ENCODE data around the gene IFT43.

IFT43 gene

DNA sequence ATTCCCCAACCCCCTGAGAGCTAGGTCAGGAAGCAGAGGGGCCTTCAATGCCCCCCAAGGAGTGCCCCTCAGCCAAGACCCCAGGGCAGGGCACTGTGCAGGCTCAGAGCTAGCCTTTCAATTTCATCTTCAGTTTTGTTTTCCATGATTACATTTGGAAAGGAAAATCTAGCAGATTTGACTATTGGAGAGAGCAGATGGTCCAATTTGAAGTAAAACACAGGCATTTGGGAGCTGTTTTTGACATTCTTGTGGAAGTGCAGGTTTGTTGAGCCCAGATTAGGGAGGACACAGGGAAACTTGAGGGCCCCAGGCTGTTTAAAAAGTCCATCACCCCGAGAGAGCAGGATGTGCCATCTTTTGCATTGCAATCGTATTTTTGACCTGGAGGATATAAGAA lies 107.5 kb downstream of the IFT43 start:
- POLR2A ChIA-PET, result no interaction called here
- DNase-seq (ENCODE audit: extremely low spot score), result no peak
- TF ChIP-seq, protein P1, sequence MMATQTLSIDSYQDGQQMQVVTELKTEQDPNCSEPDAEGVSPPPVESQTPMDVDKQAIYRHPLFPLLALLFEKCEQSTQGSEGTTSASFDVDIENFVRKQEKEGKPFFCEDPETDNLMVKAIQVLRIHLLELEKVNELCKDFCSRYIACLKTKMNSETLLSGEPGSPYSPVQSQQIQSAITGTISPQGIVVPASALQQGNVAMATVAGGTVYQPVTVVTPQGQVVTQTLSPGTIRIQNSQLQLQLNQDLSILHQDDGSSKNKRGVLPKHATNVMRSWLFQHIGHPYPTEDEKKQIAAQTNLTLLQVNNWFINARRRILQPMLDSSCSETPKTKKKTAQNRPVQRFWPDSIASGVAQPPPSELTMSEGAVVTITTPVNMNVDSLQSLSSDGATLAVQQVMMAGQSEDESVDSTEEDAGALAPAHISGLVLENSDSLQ (IDR thresholded peaks at IDR 0.05), result no peak
- no peak for TF ChIP-seq ELF4 (IDR thresholded peaks at IDR 0.05)
- TF ChIP-seq FOXM1 (IDR thresholded peaks at IDR 0.05; ENCODE audit: borderline replicate concordance), result no peak
- TF ChIP-seq LEF1 (IDR thresholded peaks at IDR 0.05; ENCODE audit: borderline replicate concordance), result no peak
- no peak for TF ChIP-seq CTBP1 (IDR thresholded peaks at IDR 0.05; ENCODE audit: borderline replicate concordance)
- TF ChIP-seq SUZ12 (IDR thresholded peaks at IDR 0.05), result no peak
- TF ChIP-seq NFRKB (IDR thresholded peaks at IDR 0.05), result no peak
- TF ChIP-seq ARNT (IDR thresholded peaks at IDR 0.05), result no peak
- no peak for TF ChIP-seq HDGF (IDR thresholded peaks at IDR 0.05; ENCODE audit: borderline replicate concordance)
- no peak for TF ChIP-seq ZNF384 (IDR thresholded peaks at IDR 0.05)
- TF ChIP-seq SP1 (IDR thresholded peaks at IDR 0.05), result no peak
- TF ChIP-seq L3MBTL2 (conservative IDR thresholded peaks at IDR 0.05), result no peak
- CTCF ChIA-PET, result interaction anchor here (0.9 to 1.2 kb wide), 2 partner anchors 11 to 257 kb away, joined by 3 to 4 read pairs; no protein-coding TSS in a partner anchor

DNA sequence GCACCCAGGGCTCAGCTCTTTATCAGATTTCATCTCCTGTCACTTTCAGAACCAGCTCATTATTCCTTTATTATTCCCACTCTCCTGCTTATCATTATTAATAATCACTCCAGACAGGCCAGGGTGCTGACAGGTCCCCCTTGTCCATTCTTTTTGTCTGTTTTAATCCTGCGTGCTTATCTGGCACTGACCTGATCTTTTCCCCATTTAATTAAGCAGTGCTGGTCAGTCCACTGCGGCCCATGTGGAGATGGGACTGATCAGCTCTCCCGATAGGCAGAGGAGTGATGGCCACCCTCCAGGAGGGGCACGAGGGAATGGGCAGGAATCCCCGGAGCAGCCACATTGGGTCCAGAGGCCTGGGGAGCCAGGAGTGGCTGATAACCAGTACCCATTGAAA lies 110.7 kb downstream of the IFT43 start:
- no peak for DNase-seq (ENCODE audit: extremely low spot score)
- ChIA-PET CTCF (no interaction called here), POLR2A (no interaction called here)
- TF ChIP-seq L3MBTL2 (conservative IDR thresholded peaks at IDR 0.05) (no peak), FOXK2 (IDR thresholded peaks at IDR 0.05) (no peak), BHLHE40 (IDR thresholded peaks at IDR 0.05; ENCODE audit: borderline replicate concordance) (no peak), FOXA1 (IDR thresholded peaks at IDR 0.05) (no peak), ZNF384 (IDR thresholded peaks at IDR 0.05) (no peak), SP1 (IDR thresholded peaks at IDR 0.05) (no peak)
- TF ChIP-seq, protein P1 (IDR thresholded peaks at IDR 0.05), result no peak

DNA sequence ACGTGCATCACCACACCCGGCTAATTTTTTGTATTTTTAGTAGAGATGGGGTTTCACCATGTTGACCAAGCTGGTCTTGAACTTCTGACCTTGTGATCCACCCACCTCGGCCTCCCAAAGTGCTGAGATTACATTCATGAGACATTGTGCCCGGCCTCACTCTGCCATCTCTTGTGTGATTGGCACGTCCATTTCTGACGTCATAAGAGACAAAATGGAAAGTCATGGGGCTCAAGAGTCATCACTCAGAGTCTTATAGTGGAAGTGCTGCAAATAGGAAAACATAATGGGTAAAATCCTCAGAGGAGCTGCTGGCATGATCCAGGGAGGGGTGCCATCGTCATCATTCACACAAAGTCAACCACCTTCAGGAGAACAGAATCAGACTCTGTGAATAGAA lies 112.0 kb downstream of the IFT43 start:
- POLR2A ChIA-PET, result no interaction called here
- CTCF ChIA-PET, result interaction anchor here (0.6 kb wide), 1 partner anchor 287 kb away, joined by 3 read pairs; no protein-coding TSS in a partner anchor
- TF ChIP-seq, protein P1 (IDR thresholded peaks at IDR 0.05), result no peak
- TF ChIP-seq FOXK2 (IDR thresholded peaks at IDR 0.05) (no peak), FOXM1 (IDR thresholded peaks at IDR 0.05; ENCODE audit: borderline replicate concordance) (no peak), LEF1 (IDR thresholded peaks at IDR 0.05; ENCODE audit: borderline replicate concordance) (no peak), NFRKB (IDR thresholded peaks at IDR 0.05) (no peak), HDGF (IDR thresholded peaks at IDR 0.05; ENCODE audit: borderline replicate concordance) (no peak), L3MBTL2 (conservative IDR thresholded peaks at IDR 0.05) (no peak), FOXA1 (IDR thresholded peaks at IDR 0.05) (no peak), ZNF384 (IDR thresholded peaks at IDR 0.05) (no peak), SP1 (IDR thresholded peaks at IDR 0.05) (no peak), TARDBP (IDR thresholded peaks at IDR 0.05) (no peak), ELF4 (IDR thresholded peaks at IDR 0.05) (no peak), ARNT (IDR thresholded peaks at IDR 0.05) (no peak), BHLHE40 (IDR thresholded peaks at IDR 0.05; ENCODE audit: borderline replicate concordance) (no peak), CTBP1 (IDR thresholded peaks at IDR 0.05; ENCODE audit: borderline replicate concordance) (no peak), SUZ12 (IDR thresholded peaks at IDR 0.05) (no peak)
- DNase-seq (ENCODE audit: extremely low spot score), result no peak

DNA sequence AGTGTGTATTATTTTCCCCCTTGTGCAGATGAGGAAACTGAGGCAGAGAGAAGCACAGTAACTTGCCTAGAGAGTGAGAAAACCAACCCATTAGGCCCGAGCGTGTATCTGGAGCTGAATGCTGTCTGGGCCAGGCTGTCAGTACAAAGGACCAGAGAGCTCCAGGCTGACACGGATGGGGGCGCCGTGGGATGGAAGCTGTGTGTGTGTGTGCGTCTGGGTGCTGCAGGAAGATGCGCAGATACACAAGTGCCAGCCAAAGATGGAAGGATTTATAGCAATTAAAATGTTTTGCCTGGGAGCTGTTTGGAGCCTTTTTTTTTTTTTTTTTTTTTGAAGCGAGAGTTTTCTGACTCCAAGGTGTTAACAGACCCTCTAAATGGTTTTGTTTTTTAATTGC lies 112.5 kb downstream of the IFT43 start:
- ChIA-PET CTCF (no interaction called here), POLR2A (no interaction called here)
- no peak for DNase-seq (ENCODE audit: extremely low spot score)
- TF ChIP-seq SUZ12 (IDR thresholded peaks at IDR 0.05) (no peak), BHLHE40 (IDR thresholded peaks at IDR 0.05; ENCODE audit: borderline replicate concordance) (no peak), LEF1 (IDR thresholded peaks at IDR 0.05; ENCODE audit: borderline replicate concordance) (no peak), FOXA1 (IDR thresholded peaks at IDR 0.05) (no peak), HDGF (IDR thresholded peaks at IDR 0.05; ENCODE audit: borderline replicate concordance) (no peak), TARDBP (IDR thresholded peaks at IDR 0.05) (no peak), SP1 (IDR thresholded peaks at IDR 0.05) (no peak), FOXK2 (IDR thresholded peaks at IDR 0.05) (no peak), ZNF384 (IDR thresholded peaks at IDR 0.05) (no peak), L3MBTL2 (conservative IDR thresholded peaks at IDR 0.05) (no peak), ELF4 (IDR thresholded peaks at IDR 0.05) (no peak), NFRKB (IDR thresholded peaks at IDR 0.05) (no peak), FOXM1 (IDR thresholded peaks at IDR 0.05; ENCODE audit: borderline replicate concordance) (no peak), CTBP1 (IDR thresholded peaks at IDR 0.05; ENCODE audit: borderline replicate concordance) (no peak), ARNT (IDR thresholded peaks at IDR 0.05) (no peak)
- TF ChIP-seq, protein P1 (IDR thresholded peaks at IDR 0.05), result no peak

DNA sequence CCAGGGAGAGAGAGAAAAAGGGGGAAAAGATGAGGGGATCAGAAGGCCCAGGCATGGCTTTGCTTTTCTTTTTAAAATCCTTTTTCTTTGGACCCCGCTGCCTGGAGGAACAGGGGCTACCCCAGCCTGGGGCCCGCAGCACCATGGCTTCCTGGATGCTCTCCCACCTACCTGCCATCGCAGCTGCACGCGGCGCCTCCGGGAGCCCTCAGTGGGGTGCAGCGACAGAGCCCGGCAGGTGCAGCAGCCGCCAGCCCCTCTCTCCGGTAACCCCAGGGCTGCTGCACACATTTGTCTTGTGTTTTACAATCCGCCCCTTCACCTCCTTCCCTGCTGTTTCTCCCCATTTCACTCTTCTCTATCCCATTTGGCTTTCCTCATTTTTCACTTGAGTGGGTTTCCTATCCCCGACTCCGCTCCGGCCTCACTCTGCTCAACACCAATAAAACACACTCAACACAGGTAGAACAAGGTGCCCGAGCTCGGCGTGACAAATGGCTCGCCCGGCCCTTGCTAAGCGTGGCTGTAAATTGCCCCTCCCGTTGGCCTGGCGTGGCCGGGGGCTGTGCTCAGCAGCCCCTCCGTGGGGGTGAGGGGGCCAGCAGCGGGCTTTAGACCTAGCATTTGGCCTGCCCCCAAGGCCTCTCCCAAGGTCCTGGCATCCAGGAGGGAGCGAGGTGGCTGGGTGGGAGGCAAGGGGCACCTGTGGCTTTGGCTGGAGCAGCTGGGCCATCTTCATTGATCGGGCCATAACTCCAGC lies 113.5 kb downstream of the IFT43 start:
- no peak for DNase-seq (ENCODE audit: extremely low spot score)
- ChIA-PET CTCF (interaction anchor here (0.6 kb wide), 1 partner anchor 13 kb away, joined by 3 read pairs; no protein-coding TSS in a partner anchor), POLR2A (no interaction called here)
- TF ChIP-seq FOXK2 (IDR thresholded peaks at IDR 0.05), result no peak
- no peak for TF ChIP-seq BHLHE40 (IDR thresholded peaks at IDR 0.05; ENCODE audit: borderline replicate concordance)
- TF ChIP-seq SP1 (IDR thresholded peaks at IDR 0.05), result no peak
- TF ChIP-seq SUZ12 (IDR thresholded peaks at IDR 0.05), result no peak

All from HEK293T (cell line).